ENCODE measurements around the gene SMS. TPM values are rescaled to one million over a fixed set of nuclear protein-coding genes. Genes with fewer than 3 reads are reported as not detected.

Gene SMS
- polyA plus RNA-seq, 1 donor (not counting 4 experiments of a cell fraction or from before 2014, with no cell fraction given) = 142 TPM

- no peaks in the 10 kb centered on the region for H3K79me2 ChIP-seq (ENCODE audit: control insufficient read depth, insufficient read depth, low read length)
- no peak overlapping the region for H3K9ac ChIP-seq (ENCODE audit: control insufficient read depth, extremely low read depth, insufficient read depth, low read length)
- H3K27ac ChIP-seq (ENCODE audit: control insufficient read depth, insufficient read depth, low read length) = no peak overlapping the region
- TF ChIP-seq EZH2 (IDR thresholded peaks at IDR 0.05; ENCODE audit: low read length) (no peak), CTCF (optimal IDR thresholded peaks at IDR 0.05 in 1 of 3, IDR thresholded peaks at IDR 0.05 in 1 of 3, conservative IDR thresholded peaks at IDR 0.05 in 1 of 3; ENCODE audit: extremely low read depth in 1 of 3, insufficient read depth in 2 of 3, low read length in 3 of 3) (no peak)
- no peaks in the 10 kb centered on the region for H3K36me3 ChIP-seq (ENCODE audit: control insufficient read depth in 2 of 2, extremely low read depth in 1 of 2, insufficient read depth in 2 of 2, low read length in 2 of 2)
- no peaks in the 10 kb centered on the region for H3K27me3 ChIP-seq (ENCODE audit: control insufficient read depth, extremely low read depth, insufficient read depth, low read length)
- dilution Hi-C loops (cut with MboI; ENCODE audit: extremely low pct_ligation_motif_present, low sequenced_read_pairs) = no loop called here
- no peak overlapping the region for H2AFZ ChIP-seq (ENCODE audit: control insufficient read depth, low read length)
- no peaks in the 10 kb centered on the region for H3K9me1 ChIP-seq (ENCODE audit: control insufficient read depth, extremely low read depth, insufficient read depth, low read length)
- H4K20me1 ChIP-seq (ENCODE audit: control insufficient read depth, extremely low read depth, insufficient read depth, low read length) = no peaks in the 10 kb centered on the region
- no peak overlapping the region for H3K4me3 ChIP-seq (ENCODE audit: control insufficient read depth in 2 of 3, extremely low read depth in 1 of 3, insufficient read depth in 2 of 3, low read depth in 1 of 3, low read length in 3 of 3)
- no peak overlapping the region for H3K4me2 ChIP-seq (ENCODE audit: control insufficient read depth, extremely low read depth, insufficient read depth, low read depth, low read length)
- no peak for DNase-seq (ENCODE audit: low read depth, low spot score)
- no peaks in the 10 kb centered on the region for H3K9me3 ChIP-seq (ENCODE audit: control insufficient read depth, low read depth, low read length)
- no peaks in the 10 kb centered on the region for H3K4me1 ChIP-seq (ENCODE audit: control insufficient read depth, extremely low read depth, insufficient read depth, low read length)
- FAIRE-seq = no peak
These were observed 84.1 kb downstream of the SMS start for GRCh38 chrX:22024577-22024976.

GRCh38 chrX:22025751-22026150 lies 85.2 kb downstream of the SMS start:
- Histone ChIP-seq H3K79me2 (ENCODE audit: control insufficient read depth, insufficient read depth, low read length) (no peaks in the 10 kb centered on the region), H3K9me1 (ENCODE audit: control insufficient read depth, extremely low read depth, insufficient read depth, low read length) (no peaks in the 10 kb centered on the region), H2AFZ (ENCODE audit: control insufficient read depth, low read length) (no peak overlapping the region), H3K9ac (ENCODE audit: control insufficient read depth, extremely low read depth, insufficient read depth, low read length) (no peak overlapping the region), H3K27ac (ENCODE audit: control insufficient read depth, insufficient read depth, low read length) (no peak overlapping the region), H3K36me3 (ENCODE audit: control insufficient read depth in 2 of 2, extremely low read depth in 1 of 2, insufficient read depth in 2 of 2, low read length in 2 of 2) (no peaks in the 10 kb centered on the region), H3K27me3 (ENCODE audit: control insufficient read depth, extremely low read depth, insufficient read depth, low read length) (no peaks in the 10 kb centered on the region), H3K9me3 (ENCODE audit: control insufficient read depth, low read depth, low read length) (no peaks in the 10 kb centered on the region), H3K4me1 (ENCODE audit: control insufficient read depth, extremely low read depth, insufficient read depth, low read length) (no peaks in the 10 kb centered on the region), H3K4me3 (ENCODE audit: control insufficient read depth in 2 of 3, extremely low read depth in 1 of 3, insufficient read depth in 2 of 3, low read depth in 1 of 3, low read length in 3 of 3) (no peak overlapping the region), H4K20me1 (ENCODE audit: control insufficient read depth, extremely low read depth, insufficient read depth, low read length) (no peaks in the 10 kb centered on the region), H3K4me2 (ENCODE audit: control insufficient read depth, extremely low read depth, insufficient read depth, low read depth, low read length) (no peak overlapping the region)
- DNase-seq (ENCODE audit: low read depth, low spot score) (no peak), FAIRE-seq (no peak)
- dilution Hi-C loops (cut with MboI; ENCODE audit: extremely low pct_ligation_motif_present, low sequenced_read_pairs) = no loop called here
- TF ChIP-seq EZH2 (IDR thresholded peaks at IDR 0.05; ENCODE audit: low read length) = no peak
- TF ChIP-seq CTCF (optimal IDR thresholded peaks at IDR 0.05 in 1 of 3, IDR thresholded peaks at IDR 0.05 in 1 of 3, conservative IDR thresholded peaks at IDR 0.05 in 1 of 3; ENCODE audit: extremely low read depth in 1 of 3, insufficient read depth in 2 of 3, low read length in 3 of 3) = no peak
